ENCODE results near the gene PAQR4. TPM values are rescaled to one million over a fixed set of nuclear protein-coding genes. Genes with fewer than 3 reads are reported as not detected.

Gene PAQR4
- total and polyA plus RNA-seq, 8 donors = 9.5 to 20.1 (median 15.4) TPM

DNA sequence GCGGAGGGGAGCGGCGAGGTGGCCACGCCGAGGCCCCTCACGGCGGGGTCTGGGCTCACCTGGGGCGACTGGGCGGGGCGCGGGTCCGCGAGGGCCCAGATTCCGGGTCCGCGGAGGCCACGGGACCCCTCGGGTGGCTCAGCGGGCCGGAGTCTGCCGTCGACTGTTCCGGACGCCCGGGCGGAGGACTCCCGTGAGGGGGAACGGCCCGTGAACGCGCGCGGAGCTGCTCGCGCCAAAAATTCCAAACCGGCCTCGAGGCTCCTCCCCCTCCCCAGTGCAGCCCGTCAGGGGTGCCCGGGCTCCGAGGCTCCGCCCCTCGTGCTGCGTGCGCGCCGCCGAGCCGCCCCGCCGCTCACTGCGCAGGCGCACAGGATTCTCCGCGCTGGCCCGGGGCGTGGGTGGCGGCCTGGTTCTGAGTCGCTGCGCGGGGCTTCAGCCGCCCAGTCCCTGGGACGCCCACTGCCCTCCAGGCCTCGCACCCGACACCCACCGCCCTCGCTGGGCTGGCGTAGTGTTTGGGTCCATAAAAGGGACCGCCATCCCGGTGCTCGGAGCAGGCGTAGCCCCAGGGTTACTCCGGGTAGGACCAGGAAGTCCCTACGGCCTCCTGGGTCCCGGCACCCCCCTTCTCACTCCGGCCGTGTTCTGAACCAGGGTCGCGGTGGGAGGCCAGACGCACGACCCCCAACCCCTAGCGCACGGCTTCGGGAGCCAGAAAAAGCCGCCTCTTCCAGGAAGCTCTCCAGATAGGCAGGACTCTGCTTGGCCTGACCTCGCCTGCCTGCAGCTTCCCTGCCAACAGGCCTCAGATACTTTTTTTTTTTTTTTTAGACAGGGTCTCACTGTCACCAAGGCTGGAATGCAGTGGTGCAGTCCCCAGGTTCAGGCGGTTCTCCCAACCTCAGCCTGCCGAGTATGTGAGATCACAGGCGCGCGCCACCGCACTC is 11.4 kb downstream of the PAQR4 start, which contains the start of gene PKMYT1:
TSS of gene PKMYT1 (minus strand) at position 220 of the 950 bp plus-strand sequence. CDS start 789 bp downstream, outside the sequence.
- H3K4me1 ChIP-seq = peaks cover 11 to 42% of the 10 kb centered on the region in 2 donors
- TF ChIP-seq CTCF (IDR thresholded peaks at IDR 0.05) = no peak
- ATAC-seq (peak; percentile 92), DNase-seq (peak; percentile 91 to 97 (median 93))
- H3K27ac ChIP-seq = peak within 1 kb of the TSS; percentile 74 to 86
- peak within 1 kb of the TSS; percentile 50 to 70 for H3K4me3 ChIP-seq
- no peaks in the 10 kb centered on the region for H3K9me3 ChIP-seq
- no peaks in the 10 kb centered on the region for H3K27me3 ChIP-seq
- intact Hi-C loops (cut with DNase I) = no loop called here
- H3K36me3 ChIP-seq = peaks cover 0 to 3% of the 10 kb centered on the region in 2 donors

GRCh38 chr16:2981177-2981898 is 12.2 kb downstream of the PAQR4 start:
- no peak overlapping the region for H3K27ac ChIP-seq
- no peak for TF ChIP-seq CTCF (IDR thresholded peaks at IDR 0.05)
- no peak for DNase-seq

GRCh38 chr16:2981899-2982250 is 12.7 kb downstream of the PAQR4 start:
- no peak for TF ChIP-seq CTCF (IDR thresholded peaks at IDR 0.05)
- H3K4me3 ChIP-seq = no peak overlapping the region
- peaks cover 0 to 8% of the 10 kb centered on the region in 2 donors for H3K27me3 ChIP-seq
- DNase-seq (no peak), ATAC-seq (no peak)
- intact Hi-C loops (cut with DNase I) = no loop called here
- no peaks in the 10 kb centered on the region for H3K9me3 ChIP-seq
- no peaks in the 10 kb centered on the region for H3K36me3 ChIP-seq
- peaks cover 11 to 42% of the 10 kb centered on the region in 2 donors for H3K4me1 ChIP-seq
- no peak overlapping the region for H3K27ac ChIP-seq

More at GRCh38 chr16:2981177-2981898, 12.2 kb downstream of the PAQR4 start:
- H3K27me3 ChIP-seq = peaks cover 0 to 4% of the 10 kb centered on the region in 2 donors
- no peak for ATAC-seq
- intact Hi-C loops (cut with DNase I) = no loop called here
- H3K36me3 ChIP-seq = no peaks in the 10 kb centered on the region
- H3K4me1 ChIP-seq = peaks cover 11 to 42% of the 10 kb centered on the region in 2 donors
- peak overlapping the region in 1 of 2 donors; percentile 70 for H3K4me3 ChIP-seq
- H3K9me3 ChIP-seq = no peaks in the 10 kb centered on the region

DNA sequence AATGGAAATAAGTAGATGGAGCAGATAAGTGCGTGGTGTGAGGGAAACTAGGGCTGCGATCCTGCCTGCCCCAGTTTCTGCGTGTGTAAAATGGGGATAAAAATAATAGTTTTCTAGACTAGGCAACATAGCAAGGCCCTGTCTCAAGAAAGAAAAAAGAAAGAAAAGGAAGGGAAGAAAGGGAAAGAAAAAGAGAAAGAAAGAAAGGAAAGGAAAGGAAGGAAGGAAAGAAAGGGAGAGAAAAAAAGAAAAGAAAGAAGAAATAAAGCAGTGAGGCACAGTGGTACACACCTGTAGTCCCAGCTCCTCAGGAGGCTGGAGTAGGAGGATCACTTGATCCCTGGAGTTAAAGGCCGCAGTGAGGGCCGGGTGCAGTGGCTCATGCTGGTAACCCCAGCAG is 13.3 kb downstream of the PAQR4 start:
- no peak for ATAC-seq
- H3K27me3 ChIP-seq = peaks cover 0 to 14% of the 10 kb centered on the region in 2 donors
- H3K27ac ChIP-seq = no peak overlapping the region
- H3K36me3 ChIP-seq = no peaks in the 10 kb centered on the region
- H3K9me3 ChIP-seq = no peaks in the 10 kb centered on the region
- peaks cover 11 to 39% of the 10 kb centered on the region in 2 donors for H3K4me1 ChIP-seq
- intact Hi-C loops (cut with DNase I) = no loop called here
- H3K4me3 ChIP-seq = no peak overlapping the region
- no peak for DNase-seq
- no peak for TF ChIP-seq CTCF (IDR thresholded peaks at IDR 0.05)

DNA sequence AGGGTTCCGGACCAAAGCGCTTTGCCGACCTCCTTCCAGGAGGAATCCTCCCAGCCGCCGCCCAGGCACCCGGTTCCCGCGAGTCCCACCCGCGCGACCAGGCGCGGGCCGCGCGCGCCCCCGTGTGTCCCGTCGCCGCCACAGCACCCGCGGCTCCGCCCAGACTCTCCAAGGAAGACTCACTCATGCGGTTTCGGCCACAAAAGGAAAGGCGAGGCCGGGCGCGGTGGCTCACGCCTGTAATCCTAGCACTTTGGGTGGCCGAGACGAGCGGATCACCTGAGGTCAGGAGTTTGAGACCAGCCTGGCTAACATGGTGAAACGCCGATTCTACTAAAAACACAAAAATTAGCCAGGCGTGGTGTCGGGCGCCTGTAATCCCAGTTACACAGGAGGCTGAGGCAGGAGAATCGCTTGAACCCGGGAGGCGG is 14.6 kb downstream of the PAQR4 start:
- Histone ChIP-seq H3K27me3 (peaks cover 0 to 27% of the 10 kb centered on the region in 2 donors), H3K9me3 (no peaks in the 10 kb centered on the region), H3K36me3 (no peaks in the 10 kb centered on the region), H3K4me3 (no peak overlapping the region), H3K4me1 (peaks cover 11 to 34% of the 10 kb centered on the region in 2 donors), H3K27ac (no peak overlapping the region)
- TF ChIP-seq CTCF (IDR thresholded peaks at IDR 0.05) = peak; percentile 98 to 99
- ATAC-seq (peak; percentile 82), DNase-seq (peak; percentile 65 to 98 (median 80))
- intact Hi-C loops (cut with DNase I) = no loop called here
